Measurements from ENCODE around the gene CORO1A. TPM values are rescaled to one million over a fixed set of nuclear protein-coding genes. Genes with fewer than 3 reads are reported as not detected.

Gene CORO1A
- total RNA-seq = 1,000 to 10,000 TPM in 1 of 5 experiments, 100 to 1,000 TPM in 4; 609 to 1,666 (median 826) TPM
- 1,000 to 10,000 TPM; 1,289 to 1,601 TPM for polyA plus RNA-seq
- 382 reads per million, percentile 97 among the genes with 10 or more reads in this experiment for total RNA-seq

- Histone ChIP-seq H3K27ac (ENCODE audit: low read depth, low read length) (peak within 1 kb of the TSS; percentile 85), H3K9me3 (ENCODE audit: control insufficient read depth in 2 of 3, low read length in 3 of 3) (no peaks in the 10 kb centered on the region), H3K4me3 (ENCODE audit: low read length) (peak within 1 kb of the TSS; percentile 100), H3K36me3 (ENCODE audit: control insufficient read depth in 2 of 3, insufficient read depth in 3 of 3, low read length in 3 of 3) (peaks cover 9 to 35% (median 26%) of the 10 kb centered on the region in 3 experiments), H3K27me3 (ENCODE audit: control insufficient read depth in 2 of 2, insufficient read depth in 2 of 2, low read length in 2 of 2) (no peaks in the 10 kb centered on the region), H3K4me1 (ENCODE audit: control insufficient read depth in 2 of 2, insufficient read depth in 2 of 2, low read length in 2 of 2) (peaks cover 28 to 36% of the 10 kb centered on the region in 2 donors)
- peak; percentile 71 to 89 (median 85) for DNase-seq
- Mint-ChIP-seq H3K4me1 (peaks cover 19 to 36% (median 28%) of the 10 kb centered on the region in 7 donors), H3K36me3 (peaks cover 4 to 38% (median 21%) of the 10 kb centered on the region in 5 donors), H3K27me3 (no peaks in the 10 kb centered on the region), H3K4me3 (peak within 1 kb of the TSS; percentile 96 to 99 (median 98)), H3K9me3 (peaks cover 0 to 5% (median 0%) of the 10 kb centered on the region in 11 donors), H3K27ac (peak within 1 kb of the TSS; percentile 91 to 97 (median 96))
- ChIA-PET CTCF (interaction anchor here (0.6 to 1.0 kb wide), 3 partner anchors 40 to 89 kb away, joined by 3 to 4 read pairs (median 3); no protein-coding TSS in a partner anchor), POLR2A (interaction anchor here (0.5 to 7.7 kb wide), 44 partner anchors 8 to 475 kb away, joined by 3 to 216 read pairs (median 4); partner anchors contain the start of genes ALDOA, FBRS, GDPD3 and KCTD13)
- intact Hi-C loops (cut with micrococcal nuclease) = loop anchor here in 1 of 2 donors (1.0 kb wide), 4 partner anchors 40 to 118 kb away; partner anchors contain the start of genes ALDOA, MAPK3 and YPEL3
- ATAC-seq = peak; percentile 72
Observed at GRCh38 chr16:30183233-30184095, at the start of gene CORO1A. TSS of gene CORO1A (plus strand) at chr16:30183602. CDS start at chr16:30185210, 1,608 bp downstream.

DNA sequence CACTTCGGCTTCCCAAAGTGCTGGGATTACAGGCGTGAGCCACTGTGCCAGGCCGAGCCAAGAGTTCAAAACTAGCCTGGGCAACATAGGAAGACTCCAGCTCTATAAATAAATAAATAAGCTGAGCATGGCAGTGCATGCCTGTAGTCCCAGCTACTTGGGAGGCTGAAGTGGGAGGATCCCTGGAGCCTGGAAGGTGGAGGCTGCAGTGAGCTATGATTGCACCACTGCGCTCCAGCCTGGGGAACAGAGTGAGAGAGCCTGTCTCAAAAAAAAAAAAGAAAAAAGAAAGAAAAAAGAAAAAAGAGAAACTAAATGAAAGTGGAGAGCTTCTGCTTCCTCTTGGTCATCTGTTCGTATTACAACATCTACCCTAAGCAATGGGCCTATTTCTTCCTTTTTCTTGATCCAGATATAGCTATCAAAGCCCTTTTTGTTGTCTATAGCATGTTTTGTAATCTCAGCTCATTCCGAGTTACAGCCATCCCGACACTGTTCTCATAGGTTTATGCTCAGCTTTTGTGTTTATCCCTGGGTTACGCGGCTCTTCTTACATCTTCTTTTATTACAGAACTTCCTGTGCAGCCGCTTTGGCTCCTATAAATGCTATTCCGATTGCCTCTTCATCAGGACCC is 46.3 kb upstream of the CORO1A start:
- H3K36me3 ChIP-seq (ENCODE audit: control insufficient read depth in 2 of 3, insufficient read depth in 3 of 3, low read length in 3 of 3) = no peaks in the 10 kb centered on the region
- intact Hi-C loops (cut with micrococcal nuclease) = no loop called here
- Mint-ChIP-seq H3K27me3 (no peaks in the 10 kb centered on the region), H3K4me3 (no peak overlapping the region), H3K9me3 (peaks cover 0 to 2% (median 0%) of the 10 kb centered on the region in 11 donors), H3K36me3 (peaks cover 0 to 4% (median 0%) of the 10 kb centered on the region in 5 donors), H3K4me1 (peaks cover 10 to 24% (median 19%) of the 10 kb centered on the region in 7 donors), H3K27ac (peak overlapping the region in 1 of 9 donors; percentile 25)
- H3K27me3 ChIP-seq (ENCODE audit: control insufficient read depth in 2 of 2, insufficient read depth in 2 of 2, low read length in 2 of 2) = no peaks in the 10 kb centered on the region
- ChIA-PET CTCF (no interaction called here), POLR2A (interaction anchor here (0.6 to 1.6 kb wide), 4 partner anchors 49 to 355 kb away, joined by 3 to 5 read pairs (median 4); partner anchors contain the start of gene ALDOA)
- no peaks in the 10 kb centered on the region for H3K9me3 ChIP-seq (ENCODE audit: control insufficient read depth in 2 of 3, low read length in 3 of 3)
- H3K4me3 ChIP-seq (ENCODE audit: low read length) = no peak overlapping the region
- no peak overlapping the region for H3K27ac ChIP-seq (ENCODE audit: low read depth, low read length)
- ATAC-seq = no peak
- no peak for DNase-seq
- peaks cover 0 to 17% of the 10 kb centered on the region in 2 donors for H3K4me1 ChIP-seq (ENCODE audit: control insufficient read depth in 2 of 2, insufficient read depth in 2 of 2, low read length in 2 of 2)

DNA sequence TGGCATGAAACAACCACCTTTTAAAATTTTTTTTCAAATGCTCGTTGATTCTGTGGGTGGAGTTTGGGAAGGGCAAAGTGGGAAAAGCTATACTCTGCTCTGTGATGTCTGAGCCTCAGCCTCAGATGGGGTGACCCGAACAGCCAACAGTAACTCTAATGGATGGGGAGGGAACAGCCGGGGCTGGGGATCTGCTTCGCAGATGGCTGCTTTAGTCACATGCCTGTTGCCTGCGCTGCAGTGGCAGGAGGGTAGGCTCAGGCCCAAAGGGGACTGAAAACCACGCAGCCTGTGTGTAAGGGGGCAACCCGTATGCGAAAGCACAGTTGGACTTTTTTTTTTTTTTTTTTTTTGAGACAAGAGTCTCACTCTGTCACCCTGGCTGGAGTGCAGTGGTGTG is 45.5 kb upstream of the CORO1A start:
- no peaks in the 10 kb centered on the region for H3K27me3 ChIP-seq (ENCODE audit: control insufficient read depth in 2 of 2, insufficient read depth in 2 of 2, low read length in 2 of 2)
- Mint-ChIP-seq H3K4me3 (no peak overlapping the region), H3K4me1 (peaks cover 10 to 29% (median 20%) of the 10 kb centered on the region in 7 donors), H3K36me3 (peaks cover 0 to 4% (median 0%) of the 10 kb centered on the region in 5 donors), H3K27me3 (no peaks in the 10 kb centered on the region), H3K9me3 (peaks cover 0 to 2% (median 0%) of the 10 kb centered on the region in 11 donors), H3K27ac (peak overlapping the region in 1 of 9 donors; percentile 46)
- DNase-seq (no peak), ATAC-seq (no peak)
- POLR2A ChIA-PET = interaction anchor here (0.5 to 1.6 kb wide), 5 partner anchors 48 to 356 kb away, joined by 3 to 5 read pairs (median 4); partner anchors contain the start of gene ALDOA
- H3K4me3 ChIP-seq (ENCODE audit: low read length) = no peak overlapping the region
- H3K36me3 ChIP-seq (ENCODE audit: control insufficient read depth in 2 of 3, insufficient read depth in 3 of 3, low read length in 3 of 3) = no peaks in the 10 kb centered on the region
- CTCF ChIA-PET = interaction anchor here (0.7 kb wide), 1 partner anchor 23 kb away, joined by 3 read pairs; no protein-coding TSS in a partner anchor
- peaks cover 0 to 19% of the 10 kb centered on the region in 2 donors for H3K4me1 ChIP-seq (ENCODE audit: control insufficient read depth in 2 of 2, insufficient read depth in 2 of 2, low read length in 2 of 2)
- H3K27ac ChIP-seq (ENCODE audit: low read depth, low read length) = no peak overlapping the region
- intact Hi-C loops (cut with micrococcal nuclease) = loop anchor here in 1 of 2 donors (2.0 kb wide), 1 partner anchor 15 kb away; the partner anchor contains the start of gene MAPK3
- no peaks in the 10 kb centered on the region for H3K9me3 ChIP-seq (ENCODE audit: control insufficient read depth in 2 of 3, low read length in 3 of 3)

DNA sequence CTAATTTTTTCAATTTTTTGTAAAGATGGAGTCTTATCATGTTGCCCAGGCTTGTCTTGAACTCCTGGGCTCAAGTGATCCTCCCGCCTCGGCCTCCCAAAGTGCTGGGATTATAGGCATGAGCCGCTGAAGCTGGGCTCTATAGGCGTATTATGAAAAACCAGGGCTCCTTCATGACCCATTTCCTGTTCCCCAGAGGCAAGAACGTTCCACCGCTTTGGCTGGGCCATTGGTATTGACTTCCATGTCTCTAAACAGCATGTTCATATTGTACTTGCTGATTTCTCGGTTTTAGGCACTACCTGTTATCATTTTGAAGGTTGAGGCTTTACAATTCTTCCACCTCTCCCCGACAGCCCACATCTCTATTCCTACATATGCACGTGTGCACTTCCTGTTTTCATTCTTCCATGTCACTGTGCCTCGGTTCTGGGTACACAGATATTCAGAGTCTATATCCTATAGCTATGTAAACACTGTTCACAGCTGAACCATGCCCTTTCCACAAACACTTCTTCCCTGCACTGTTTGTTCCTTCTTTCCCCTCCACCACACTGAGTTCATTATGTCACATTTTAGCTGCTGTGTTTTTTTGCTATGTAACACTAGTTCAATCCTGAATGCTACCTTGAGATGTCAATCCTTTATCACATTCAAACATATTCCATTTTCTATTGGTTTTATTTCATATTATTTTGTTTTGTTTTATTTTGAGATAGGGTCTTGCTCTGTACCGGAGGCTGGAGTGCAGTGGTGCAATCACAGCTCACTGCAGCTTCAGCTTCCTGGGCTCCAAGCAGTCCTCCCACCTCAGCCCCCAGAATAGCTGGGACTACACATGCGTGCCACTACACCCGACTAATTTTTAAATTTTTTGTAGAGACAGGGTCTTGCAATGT is 43.6 kb upstream of the CORO1A start:
- H3K27ac ChIP-seq (ENCODE audit: low read depth, low read length) = peak overlapping the region; percentile 24
- H3K4me1 Mint-ChIP-seq = peaks cover 16 to 34% (median 25%) of the 10 kb centered on the region in 7 donors
- H3K27ac Mint-ChIP-seq = peak overlapping the region; percentile 71 to 94 (median 84)
- peaks cover 0 to 2% (median 0%) of the 10 kb centered on the region in 5 donors for H3K36me3 Mint-ChIP-seq
- intact Hi-C loops (cut with micrococcal nuclease) = loop anchor here in 1 of 2 donors (2.0 kb wide), 1 partner anchor 17 kb away; the partner anchor contains the start of gene MAPK3
- H3K9me3 Mint-ChIP-seq = peaks cover 0 to 2% (median 0%) of the 10 kb centered on the region in 11 donors
- no peaks in the 10 kb centered on the region for H3K9me3 ChIP-seq (ENCODE audit: control insufficient read depth in 2 of 3, low read length in 3 of 3)
- ChIA-PET POLR2A (interaction anchor here (0.5 to 2.4 kb wide), 14 partner anchors 9 to 268 kb away, joined by 3 to 16 read pairs (median 3); partner anchors contain the start of genes ALDOA, CORO1A and ZNF771), CTCF (interaction anchor here (0.6 to 1.4 kb wide), 5 partner anchors 14 to 290 kb away, joined by 3 read pairs; partner anchors contain the start of gene DCTPP1)
- no peaks in the 10 kb centered on the region for H3K27me3 Mint-ChIP-seq
- peak in 3 of 9 donors; percentile 16 to 20 (median 19) for DNase-seq
- H3K4me3 ChIP-seq (ENCODE audit: low read length) = no peak overlapping the region
- H3K36me3 ChIP-seq (ENCODE audit: control insufficient read depth in 2 of 3, insufficient read depth in 3 of 3, low read length in 3 of 3) = no peaks in the 10 kb centered on the region
- peak overlapping the region; percentile 15 to 70 (median 45) for H3K4me3 Mint-ChIP-seq
- peak; percentile 34 for ATAC-seq
- H3K27me3 ChIP-seq (ENCODE audit: control insufficient read depth in 2 of 2, insufficient read depth in 2 of 2, low read length in 2 of 2) = no peaks in the 10 kb centered on the region
- peaks cover 0 to 23% of the 10 kb centered on the region in 2 donors for H3K4me1 ChIP-seq (ENCODE audit: control insufficient read depth in 2 of 2, insufficient read depth in 2 of 2, low read length in 2 of 2)

DNA sequence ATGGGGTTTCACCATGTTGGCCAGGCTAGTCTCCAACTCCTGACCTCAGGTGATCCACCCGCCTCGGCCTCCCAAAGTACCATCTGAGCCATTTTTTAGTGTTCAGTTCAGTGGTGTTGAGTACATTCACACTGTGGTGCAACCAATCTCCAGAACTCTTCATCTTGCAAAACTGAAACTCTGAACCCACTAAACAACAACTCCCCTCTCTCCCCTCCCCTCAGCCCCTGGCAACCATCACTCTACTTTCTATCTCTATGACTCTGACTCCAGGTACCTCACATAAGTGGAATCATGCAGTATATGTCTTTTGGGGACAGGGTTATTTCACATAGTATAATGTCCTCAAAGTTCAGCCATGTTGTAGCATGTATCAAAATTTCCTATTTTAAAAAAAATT is 41.7 kb upstream of the CORO1A start:
- ChIA-PET CTCF (interaction anchor here (0.6 kb wide), 1 partner anchor 761 kb away, joined by 5 read pairs; no protein-coding TSS in a partner anchor), POLR2A (interaction anchor here (0.6 to 2.2 kb wide), 4 partner anchors 15 to 77 kb away, joined by 3 to 23 read pairs (median 4); partner anchors contain the start of genes ALDOA and CORO1A)
- no peak for DNase-seq
- H3K4me1 Mint-ChIP-seq = peaks cover 21 to 40% (median 25%) of the 10 kb centered on the region in 7 donors
- Histone ChIP-seq H3K9me3 (ENCODE audit: control insufficient read depth in 2 of 3, low read length in 3 of 3) (no peaks in the 10 kb centered on the region), H3K4me1 (ENCODE audit: control insufficient read depth in 2 of 2, insufficient read depth in 2 of 2, low read length in 2 of 2) (peaks cover 0 to 23% of the 10 kb centered on the region in 2 donors), H3K27me3 (ENCODE audit: control insufficient read depth in 2 of 2, insufficient read depth in 2 of 2, low read length in 2 of 2) (no peaks in the 10 kb centered on the region), H3K27ac (ENCODE audit: low read depth, low read length) (no peak overlapping the region), H3K36me3 (ENCODE audit: control insufficient read depth in 2 of 3, insufficient read depth in 3 of 3, low read length in 3 of 3) (no peaks in the 10 kb centered on the region), H3K4me3 (ENCODE audit: low read length) (no peak overlapping the region)
- peak overlapping the region in 1 of 10 donors; percentile 21 for H3K4me3 Mint-ChIP-seq
- peaks cover 0 to 2% (median 0%) of the 10 kb centered on the region in 11 donors for H3K9me3 Mint-ChIP-seq
- ATAC-seq = no peak
- intact Hi-C loops (cut with micrococcal nuclease) = no loop called here
- peaks cover 0 to 2% (median 0%) of the 10 kb centered on the region in 5 donors for H3K36me3 Mint-ChIP-seq
- no peaks in the 10 kb centered on the region for H3K27me3 Mint-ChIP-seq
- peak overlapping the region in 5 of 9 donors; percentile 5 to 65 (median 24) for H3K27ac Mint-ChIP-seq
